ENCODE results near the gene RBM43. TPM values are rescaled to one million over a fixed set of nuclear protein-coding genes. Genes with fewer than 3 reads are reported as not detected.
"Not testable (repeated sequence)": the region's sequence is repeated elsewhere in the genome, so short reads cannot be mapped to it uniquely, and the experiment has no call there.

RBM43 gene
- total RNA-seq, result 1 to 10 TPM; 1.1 to 2.4 TPM
- 3.4 TPM for polyA plus RNA-seq (2013, experiment 1 of 2)
- polyA plus RNA-seq (2013, experiment 2 of 2), result 3.5 TPM
- long read RNA-seq, experiment 1, partial matches to known transcripts, result 1 of 2 reads
- long read RNA-seq, experiment 1, other reads (novel, unspliced or antisense), result 1 of 2 reads
- long read RNA-seq, experiment 2, result 0 reads
- long read RNA-seq, experiment 3, partial matches to known transcripts, result 1 of 1 reads
- long read RNA-seq, experiment 3, other reads (novel, unspliced or antisense), result 0 of 1 reads
- long read RNA-seq, experiment 4, result 0 reads

DNA sequence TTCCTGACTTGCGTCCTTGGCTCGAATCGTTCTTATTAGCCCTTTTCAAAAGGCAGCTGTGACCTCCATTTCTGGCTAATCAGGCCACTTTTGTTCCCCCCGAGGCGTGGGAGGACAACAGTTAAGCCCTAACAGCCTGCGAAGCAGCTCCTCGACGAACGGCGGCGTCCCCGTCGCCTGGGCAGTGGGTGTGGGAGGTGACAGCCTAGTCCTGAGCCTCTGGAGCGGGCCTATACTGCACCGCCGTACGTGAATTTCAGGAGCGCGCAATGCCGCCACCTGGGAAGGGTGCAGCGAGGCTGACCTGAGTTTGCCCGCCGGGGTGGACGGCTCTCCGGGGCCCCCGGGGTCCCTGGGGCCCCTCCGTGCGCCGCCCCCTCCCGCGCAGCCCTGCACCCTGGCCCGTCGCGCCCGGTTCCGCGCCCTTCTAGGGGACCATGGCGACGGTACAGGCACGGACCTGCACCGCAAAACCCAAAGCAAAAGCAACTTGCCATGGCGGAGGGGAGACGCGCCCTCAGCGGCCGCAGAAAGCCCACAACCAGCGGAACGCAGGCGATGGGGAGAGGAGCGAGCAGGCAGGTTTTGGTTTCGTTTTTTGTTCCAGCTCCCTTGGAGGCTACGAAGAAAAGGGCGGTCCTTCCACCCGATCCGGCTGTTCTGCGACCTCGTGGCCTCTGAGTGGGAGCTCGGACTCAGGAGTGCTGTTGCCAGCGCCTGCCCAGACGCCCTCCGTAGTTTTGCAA, at the start of gene RBM43:
TSS of gene RBM43 (minus strand) at position 633 of the 746 bp plus-strand sequence. CDS start at position 497, 136 bp downstream.
- H3K9me3 ChIP-seq (ENCODE audit: control insufficient read depth, low read length), result no peaks in the 10 kb centered on the region
- H3K36me3 ChIP-seq (ENCODE audit: control insufficient read depth, insufficient read depth, low read length), result no peaks in the 10 kb centered on the region
- peak within 1 kb of the TSS; percentile 81 for H3K27ac Mint-ChIP-seq
- peak within 1 kb of the TSS; percentile 78 for H3K4me3 ChIP-seq (ENCODE audit: low read length)
- H3K27ac ChIP-seq (ENCODE audit: low read depth, low read length), result peak within 1 kb of the TSS; percentile 29
- H3K27me3 ChIP-seq (ENCODE audit: control insufficient read depth, insufficient read depth, low read length, poor library complexity, severe bottlenecking), result peaks cover 8% of the 10 kb centered on the region
- 13 to 14% methylated on average over 43 to 61 of the region's 61 CpGs for WGBS, 2 experiments (ENCODE audit: insufficient coverage in 1 of 2, insufficient read length in 1 of 2)
- no peaks in the 10 kb centered on the region for H3K4me1 ChIP-seq (ENCODE audit: control insufficient read depth, insufficient read depth, low read length)
- H3K4me3 Mint-ChIP-seq, result peak within 1 kb of the TSS; percentile 69
- H3K27me3 Mint-ChIP-seq (ENCODE audit: insufficient read depth), result peaks cover 5% of the 10 kb centered on the region
- TF ChIP-seq, protein P1, sequence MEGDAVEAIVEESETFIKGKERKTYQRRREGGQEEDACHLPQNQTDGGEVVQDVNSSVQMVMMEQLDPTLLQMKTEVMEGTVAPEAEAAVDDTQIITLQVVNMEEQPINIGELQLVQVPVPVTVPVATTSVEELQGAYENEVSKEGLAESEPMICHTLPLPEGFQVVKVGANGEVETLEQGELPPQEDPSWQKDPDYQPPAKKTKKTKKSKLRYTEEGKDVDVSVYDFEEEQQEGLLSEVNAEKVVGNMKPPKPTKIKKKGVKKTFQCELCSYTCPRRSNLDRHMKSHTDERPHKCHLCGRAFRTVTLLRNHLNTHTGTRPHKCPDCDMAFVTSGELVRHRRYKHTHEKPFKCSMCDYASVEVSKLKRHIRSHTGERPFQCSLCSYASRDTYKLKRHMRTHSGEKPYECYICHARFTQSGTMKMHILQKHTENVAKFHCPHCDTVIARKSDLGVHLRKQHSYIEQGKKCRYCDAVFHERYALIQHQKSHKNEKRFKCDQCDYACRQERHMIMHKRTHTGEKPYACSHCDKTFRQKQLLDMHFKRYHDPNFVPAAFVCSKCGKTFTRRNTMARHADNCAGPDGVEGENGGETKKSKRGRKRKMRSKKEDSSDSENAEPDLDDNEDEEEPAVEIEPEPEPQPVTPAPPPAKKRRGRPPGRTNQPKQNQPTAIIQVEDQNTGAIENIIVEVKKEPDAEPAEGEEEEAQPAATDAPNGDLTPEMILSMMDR (conservative IDR thresholded peaks at IDR 0.05), result no peak
- H3K36me3 Mint-ChIP-seq (ENCODE audit: low read depth), result no peaks in the 10 kb centered on the region
- H3K9me3 Mint-ChIP-seq, result no peaks in the 10 kb centered on the region
- peak; percentile 89 for DNase-seq
- H3K4me1 Mint-ChIP-seq, result peaks cover 12% of the 10 kb centered on the region
- H3K9ac ChIP-seq (ENCODE audit: extremely low read depth, low read length, poor library complexity, severe bottlenecking), result peak within 1 kb of the TSS; percentile 42

DNA sequence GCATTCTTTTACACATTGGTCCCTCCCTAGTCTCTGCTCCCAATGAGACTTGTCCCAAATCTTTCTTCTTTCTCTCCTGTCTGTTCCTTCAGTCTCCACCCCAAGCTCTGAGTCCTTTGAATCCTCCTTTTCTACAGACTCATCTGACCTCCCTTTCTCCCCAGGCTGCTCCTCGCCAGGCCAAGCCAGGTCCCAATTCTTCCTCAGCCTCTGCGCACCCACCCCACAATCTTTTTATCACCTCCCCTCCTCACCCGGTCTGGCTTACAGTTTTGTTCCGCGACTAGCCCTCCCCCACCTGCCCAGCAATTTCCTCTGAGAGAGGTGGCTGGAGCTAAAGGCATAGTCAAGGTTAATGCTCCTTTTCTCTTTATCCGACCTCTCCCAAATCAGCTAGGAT, 48.6 kb upstream of the RBM43 start:
- peaks cover 15% of the 10 kb centered on the region for H3K9me3 Mint-ChIP-seq
- H3K27ac Mint-ChIP-seq; H3K27me3 Mint-ChIP-seq (ENCODE audit: insufficient read depth); H3K27me3 ChIP-seq (ENCODE audit: control insufficient read depth, insufficient read depth, low read length, poor library complexity, severe bottlenecking); H3K27ac ChIP-seq (ENCODE audit: low read depth, low read length); H3K9me3 ChIP-seq (ENCODE audit: control insufficient read depth, low read length); H3K4me1 ChIP-seq (ENCODE audit: control insufficient read depth, insufficient read depth, low read length); DNase-seq; H3K4me3 Mint-ChIP-seq; H3K36me3 ChIP-seq (ENCODE audit: control insufficient read depth, insufficient read depth, low read length); H3K4me1 Mint-ChIP-seq; H3K4me3 ChIP-seq (ENCODE audit: low read length); H3K9ac ChIP-seq (ENCODE audit: extremely low read depth, low read length, poor library complexity, severe bottlenecking); H3K36me3 Mint-ChIP-seq (ENCODE audit: low read depth): not testable (repeated sequence)
- 91 to 93% methylated on average over 2 to 6 of the region's 6 CpGs for WGBS, 2 experiments (ENCODE audit: insufficient coverage in 1 of 2, insufficient read length in 1 of 2)

DNA sequence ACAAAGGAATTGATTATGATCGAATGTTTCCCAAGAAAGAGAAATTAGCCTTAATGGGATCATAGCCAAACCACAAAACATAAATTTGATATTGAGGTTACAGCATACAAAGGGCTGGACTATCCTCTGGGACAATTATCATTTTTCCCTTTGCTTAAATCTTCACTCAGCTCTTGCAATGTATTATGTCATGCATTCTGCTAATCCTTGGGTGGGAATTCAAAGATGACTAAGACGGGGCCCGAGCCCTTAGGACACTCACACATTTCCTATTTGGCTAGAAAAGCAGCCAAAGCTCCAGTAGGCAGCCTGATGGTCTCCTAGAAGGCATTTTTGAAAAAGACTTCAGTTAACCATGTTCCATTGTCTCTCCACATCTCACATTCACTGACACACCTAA, 45.0 kb upstream of the RBM43 start:
- H3K27me3 ChIP-seq (ENCODE audit: control insufficient read depth, insufficient read depth, low read length, poor library complexity, severe bottlenecking), result no peaks in the 10 kb centered on the region
- DNase-seq, result no peak
- no peaks in the 10 kb centered on the region for H3K4me1 ChIP-seq (ENCODE audit: control insufficient read depth, insufficient read depth, low read length)
- TF ChIP-seq, protein P1 (conservative IDR thresholded peaks at IDR 0.05), result no peak
- 93 to 100% methylated on average over 3 of the region's 3 CpGs for WGBS, 2 experiments (ENCODE audit: insufficient coverage in 1 of 2, insufficient read length in 1 of 2)
- Mint-ChIP-seq H3K27ac (no peak overlapping the region), H3K9me3 (peaks cover 17% of the 10 kb centered on the region), H3K27me3 (ENCODE audit: insufficient read depth) (no peaks in the 10 kb centered on the region), H3K4me1 (no peaks in the 10 kb centered on the region), H3K36me3 (ENCODE audit: low read depth) (no peaks in the 10 kb centered on the region), H3K4me3 (no peak overlapping the region)
- no peak overlapping the region for H3K27ac ChIP-seq (ENCODE audit: low read depth, low read length)
- H3K9me3 ChIP-seq (ENCODE audit: control insufficient read depth, low read length), result no peaks in the 10 kb centered on the region
- no peak overlapping the region for H3K9ac ChIP-seq (ENCODE audit: extremely low read depth, low read length, poor library complexity, severe bottlenecking)
- H3K36me3 ChIP-seq (ENCODE audit: control insufficient read depth, insufficient read depth, low read length), result no peaks in the 10 kb centered on the region
- H3K4me3 ChIP-seq (ENCODE audit: low read length), result no peak overlapping the region

Data from endodermal cell (in vitro differentiated cells).